HUES6 (cell line): Measurements from ENCODE around the gene C2CD5.

Experiments
- H3K27ac ChIP-seq: 2 replicates; pipeline ENCODE4 v1.7.0; 2013; ENCODE audit warnings: low read depth, mild to moderate bottlenecking, low read length, inconsistent platforms
- H3K27me3 ChIP-seq: 2 replicates; pipeline ENCODE4 v1.6.1; 2013; ENCODE audit warnings: low read length; ENCODE audit not compliant: control insufficient read depth, insufficient read depth
- H3K36me3 ChIP-seq: 2 replicates; pipeline ENCODE4 v1.6.1; 2013; ENCODE audit warnings: low read length; ENCODE audit not compliant: control insufficient read depth, insufficient read depth
- H3K4me1 ChIP-seq: 2 replicates; pipeline ENCODE4 v1.6.1; 2013; ENCODE audit warnings: low read length; ENCODE audit not compliant: control insufficient read depth, insufficient read depth
- H3K4me3 ChIP-seq: 2 replicates; pipeline ENCODE4 v1.5.1; 2013; ENCODE audit warnings: low read depth, low read length
- H3K9ac ChIP-seq: one replicate; pipeline ENCODE4 v1.6.1; 2013; ENCODE audit warnings: mild to moderate bottlenecking, low read length
- H3K9me3 ChIP-seq: 2 replicates; pipeline ENCODE4 v1.6.1; 2013; ENCODE audit warnings: low read depth, low read length; ENCODE audit not compliant: control insufficient read depth, insufficient read depth

Gene C2CD5

GRCh38 chr12:22544038-22544979 is at the start of gene C2CD5:
C2CD5 (minus strand) TSS chr12:22544542; CDS start chr12:22544150, 392 bp downstream.
- Histone ChIP-seq H3K36me3 (0 out of 2 replicates have a peak, but pooled peaks cover 4% of the 10 kb centered on the region), H3K4me3 (peak within 1 kb of the TSS; percentile 98), H3K9me3 (no peaks in the 10 kb centered on the region), H3K9ac (peak within 1 kb of the TSS; percentile 89), H3K27me3 (no peaks in the 10 kb centered on the region), H3K4me1 (peaks cover 16% of the 10 kb centered on the region; the same call in 1 of the 2 replicates), H3K27ac (peak within 1 kb of the TSS; percentile 69; the same call in 1 of the 2 replicates)

DNA sequence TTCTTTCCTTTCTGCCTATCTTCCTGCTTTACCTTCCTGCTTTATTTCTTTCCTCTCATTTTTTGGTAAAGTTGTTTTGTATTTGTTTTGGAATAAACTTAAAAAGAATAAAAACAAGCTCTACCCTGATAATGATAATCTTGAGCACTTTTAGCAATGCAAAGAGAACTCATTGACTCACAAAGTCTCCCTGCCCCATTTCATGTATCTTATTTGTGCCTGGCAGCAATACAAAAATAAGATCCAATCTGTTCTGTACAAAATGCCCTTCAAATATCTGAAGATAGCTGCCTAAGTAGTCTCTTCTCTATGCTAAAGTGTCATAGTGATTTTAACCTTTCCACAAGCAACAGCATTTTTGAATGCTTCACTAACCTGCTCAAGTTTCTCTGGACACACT is 49.5 kb upstream of the C2CD5 start:
- H3K4me1 ChIP-seq: no peaks in the 10 kb centered on the region; the same call in 1 of the 2 replicates
- no peaks in the 10 kb centered on the region for H3K36me3 ChIP-seq
- H3K27me3 ChIP-seq: no peaks in the 10 kb centered on the region
- no peak overlapping the region for H3K9ac ChIP-seq
- no peaks in the 10 kb centered on the region for H3K9me3 ChIP-seq
- H3K4me3 ChIP-seq: no peak overlapping the region
- H3K27ac ChIP-seq: no peak overlapping the region

- Histone ChIP-seq H3K27ac (no peak overlapping the region), H3K4me1 (no peaks in the 10 kb centered on the region; the same call in 1 of the 2 replicates), H3K9me3 (no peaks in the 10 kb centered on the region), H3K9ac (no peak overlapping the region), H3K4me3 (no peak overlapping the region), H3K27me3 (no peaks in the 10 kb centered on the region), H3K36me3 (no peaks in the 10 kb centered on the region)
Observed at GRCh38 chr12:22588817-22589216, 44.5 kb upstream of the C2CD5 start.

DNA sequence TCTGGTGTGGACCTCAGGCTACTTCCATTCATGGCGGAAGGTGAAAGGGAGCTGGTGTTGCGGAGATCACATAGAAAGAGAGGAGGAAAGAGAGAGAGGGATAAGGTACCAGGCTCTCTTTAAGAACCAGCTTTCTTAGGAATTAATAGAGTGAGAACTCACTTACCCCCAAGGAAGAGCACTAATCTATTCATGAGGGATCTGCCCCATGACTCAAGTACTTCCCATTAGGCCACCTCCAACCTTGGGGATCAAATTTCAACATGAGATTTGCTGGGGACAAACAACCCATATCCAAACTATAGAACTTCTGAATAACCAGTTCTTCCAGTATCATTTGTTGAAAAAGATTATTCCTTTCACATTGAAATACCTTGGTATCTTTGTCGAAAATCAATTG is 34.0 kb upstream of the C2CD5 start:
- H3K9ac ChIP-seq: no peak overlapping the region
- H3K27ac ChIP-seq: no peak overlapping the region
- no peaks in the 10 kb centered on the region for H3K27me3 ChIP-seq
- no peaks in the 10 kb centered on the region for H3K4me1 ChIP-seq
- no peaks in the 10 kb centered on the region for H3K36me3 ChIP-seq
- no peak overlapping the region for H3K4me3 ChIP-seq
- no peaks in the 10 kb centered on the region for H3K9me3 ChIP-seq

DNA sequence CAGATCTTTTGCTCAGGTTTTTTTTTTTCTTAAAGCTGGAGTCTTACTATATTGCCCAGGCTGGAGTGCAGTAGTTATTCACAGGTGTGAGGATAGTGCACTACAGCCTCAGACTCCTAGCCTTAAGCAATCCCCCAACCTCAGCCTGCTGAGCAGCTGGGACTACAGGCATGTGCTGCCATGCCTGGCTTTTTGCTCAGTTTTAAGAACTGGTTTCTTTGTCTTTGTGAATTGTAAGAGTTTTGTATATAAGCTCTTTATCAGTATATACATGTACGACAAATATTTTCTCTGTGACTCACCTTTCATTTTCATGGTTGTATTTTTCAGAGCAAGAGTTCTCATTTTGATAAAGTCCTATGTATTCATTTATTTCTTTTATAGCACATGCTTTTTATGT is 33.3 kb upstream of the C2CD5 start:
- H3K4me3 ChIP-seq: no peak overlapping the region

DNA sequence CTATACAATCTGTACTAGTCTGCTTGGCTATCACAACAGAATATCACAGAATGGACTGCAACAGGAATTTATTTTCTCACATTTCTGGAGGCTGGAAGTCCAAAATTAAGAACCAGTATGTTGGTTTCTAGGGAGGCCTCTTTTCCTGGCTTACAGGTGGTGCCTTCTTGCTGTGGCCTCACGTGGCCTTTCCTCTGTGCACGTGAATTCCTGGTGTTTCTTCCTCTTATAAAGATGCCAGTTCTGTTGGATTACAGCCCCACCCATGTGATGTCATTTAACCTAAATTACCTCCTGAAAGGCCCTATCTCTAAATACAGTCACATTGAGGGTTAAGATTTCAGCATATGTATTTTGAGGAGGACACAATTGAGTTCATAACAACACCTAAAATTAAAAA is 32.1 kb upstream of the C2CD5 start:
- Histone ChIP-seq H3K9me3 (no peaks in the 10 kb centered on the region), H3K4me1 (no peaks in the 10 kb centered on the region), H3K9ac (no peak overlapping the region), H3K27me3 (no peaks in the 10 kb centered on the region), H3K36me3 (no peaks in the 10 kb centered on the region), H3K4me3 (no peak overlapping the region), H3K27ac (no peak overlapping the region)

More for the DNA sequence above, 33.3 kb upstream of the C2CD5 start:
- no peaks in the 10 kb centered on the region for H3K27me3 ChIP-seq
- no peak overlapping the region for H3K27ac ChIP-seq
- no peaks in the 10 kb centered on the region for H3K36me3 ChIP-seq
- H3K4me1 ChIP-seq: no peaks in the 10 kb centered on the region
- no peak overlapping the region for H3K9ac ChIP-seq
- H3K9me3 ChIP-seq: no peaks in the 10 kb centered on the region

- Histone ChIP-seq H3K4me1 (no peaks in the 10 kb centered on the region), H3K9ac (no peak overlapping the region), H3K9me3 (no peaks in the 10 kb centered on the region), H3K36me3 (no peaks in the 10 kb centered on the region), H3K27me3 (no peaks in the 10 kb centered on the region), H3K27ac (no peak overlapping the region), H3K4me3 (no peak overlapping the region)
Observed at GRCh38 chr12:22576065-22576464, 31.7 kb upstream of the C2CD5 start.

DNA sequence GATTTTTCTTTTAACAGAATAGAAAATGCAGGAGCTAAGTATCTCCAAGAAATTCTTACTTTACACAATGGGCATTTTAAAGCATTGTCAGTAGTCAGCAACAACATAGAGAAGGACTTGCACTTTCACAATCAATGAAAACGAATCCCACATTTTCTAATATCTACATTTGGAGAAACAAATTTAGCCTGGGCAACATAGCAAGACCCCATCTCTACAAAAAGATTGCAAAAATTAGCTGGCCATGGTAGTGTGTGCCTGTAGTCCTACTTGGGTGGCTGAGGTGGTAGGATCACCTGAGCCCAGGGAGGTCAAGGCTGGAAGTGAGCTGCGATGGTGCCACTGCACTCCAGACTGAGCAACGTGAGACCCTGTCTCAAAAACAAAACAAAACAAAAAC is 30.6 kb upstream of the C2CD5 start:
- Histone ChIP-seq H3K9me3 (no peaks in the 10 kb centered on the region), H3K36me3 (no peaks in the 10 kb centered on the region), H3K4me1 (no peaks in the 10 kb centered on the region), H3K27me3 (no peaks in the 10 kb centered on the region), H3K27ac (no peak overlapping the region), H3K9ac (no peak overlapping the region), H3K4me3 (no peak overlapping the region)

DNA sequence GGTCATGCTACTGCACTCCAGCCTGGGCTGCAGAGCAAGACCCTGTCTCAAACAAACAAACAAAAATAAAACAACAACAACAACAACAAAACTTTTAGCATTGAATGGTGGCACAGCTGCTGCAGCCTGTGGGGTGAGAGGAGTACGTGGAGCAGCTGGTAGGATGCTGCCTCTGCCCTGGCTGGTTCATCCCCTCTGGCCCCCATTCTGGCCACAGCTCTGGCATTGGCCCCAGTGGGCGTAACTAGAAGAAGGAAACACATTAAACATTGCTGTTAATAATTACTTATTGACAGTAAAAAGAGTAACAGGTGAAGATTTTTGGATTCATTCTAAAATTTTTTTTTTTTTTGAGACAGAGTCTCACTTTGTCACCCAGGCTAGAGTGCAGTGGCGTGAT is 28.8 kb upstream of the C2CD5 start:
- Histone ChIP-seq H3K27ac (no peak overlapping the region), H3K9ac (no peak overlapping the region), H3K4me3 (no peak overlapping the region), H3K27me3 (no peaks in the 10 kb centered on the region), H3K4me1 (no peaks in the 10 kb centered on the region), H3K36me3 (no peaks in the 10 kb centered on the region), H3K9me3 (peaks cover 1% of the 10 kb centered on the region; the same call in 1 of the 2 replicates)

- H3K27ac ChIP-seq: no peak overlapping the region
- H3K9ac ChIP-seq: no peak overlapping the region
- H3K27me3 ChIP-seq: no peaks in the 10 kb centered on the region
- H3K36me3 ChIP-seq: no peaks in the 10 kb centered on the region
- H3K4me3 ChIP-seq: no peak overlapping the region
- no peaks in the 10 kb centered on the region for H3K4me1 ChIP-seq
- H3K9me3 ChIP-seq: peaks cover 9% of the 10 kb centered on the region; the same call in 1 of the 2 replicates
Observed at GRCh38 chr12:22569253-22569652, 24.9 kb upstream of the C2CD5 start.
